Vagina (tissue), 2 donors: ENCODE measurements around the gene AP3B2.

ENCODE experiments used
- POLR2A ChIP-seq, 2 donors: fragments of 450-650 bp; IDR thresholded peaks; one replicate each; pipeline ENCODE4 v1.6.1; 2017; ENCODE audit warnings: antibody characterized with exemption in 2 of 2, mild to moderate bottlenecking in 2 of 2, moderate library complexity in 2 of 2
- POLR2AphosphoS5 ChIP-seq, 2 donors: sonication (generic); formaldehyde crosslinking; IDR thresholded peaks; one replicate each; pipeline ENCODE4 v1.9.0; 2017; ENCODE audit warnings: antibody characterized with exemption in 2 of 2, mild to moderate bottlenecking in 2 of 2, low read depth in 1 of 2; ENCODE audit not compliant: insufficient read depth in 1 of 2
- TF ChIP-seq, protein P1 (sequence below), 3 experiments: fragments of 450-650 bp in 2 of 3; fragments of 200-600 bp in 1 of 3; sonication (generic) in 1 of 3; IDR thresholded peaks; one replicate each; pipeline ENCODE4 v1.5.1; 2017 to 2019; ENCODE audit warnings: antibody characterized with exemption in 3 of 3, mild to moderate bottlenecking in 2 of 3, moderate library complexity in 2 of 3

DNA sequence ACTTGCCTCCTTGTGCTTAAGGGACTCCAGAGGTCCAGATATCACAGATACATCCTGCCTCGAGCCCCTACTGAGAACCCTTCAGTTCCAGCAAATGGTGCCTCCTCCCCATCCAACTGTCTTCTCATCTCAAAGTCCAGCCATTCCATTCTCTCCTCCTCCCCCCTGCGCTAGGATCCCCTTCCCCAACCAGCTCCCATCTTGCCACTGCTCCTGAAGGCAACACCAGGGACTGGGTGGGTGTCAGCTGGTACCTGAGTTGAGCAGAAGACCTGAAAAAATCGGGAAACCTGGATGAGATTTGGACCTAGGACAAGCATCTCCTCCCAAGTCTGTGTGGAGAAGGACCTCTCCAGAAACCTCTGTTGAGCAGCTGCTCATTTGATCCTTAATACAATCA lies 2.4 kb upstream of the AP3B2 start:
- no peak for TF ChIP-seq POLR2AphosphoS5 (IDR thresholded peaks at IDR 0.05; ENCODE audit: insufficient read depth in 1 of 2, low read depth in 1 of 2)
- TF ChIP-seq, protein P1, sequence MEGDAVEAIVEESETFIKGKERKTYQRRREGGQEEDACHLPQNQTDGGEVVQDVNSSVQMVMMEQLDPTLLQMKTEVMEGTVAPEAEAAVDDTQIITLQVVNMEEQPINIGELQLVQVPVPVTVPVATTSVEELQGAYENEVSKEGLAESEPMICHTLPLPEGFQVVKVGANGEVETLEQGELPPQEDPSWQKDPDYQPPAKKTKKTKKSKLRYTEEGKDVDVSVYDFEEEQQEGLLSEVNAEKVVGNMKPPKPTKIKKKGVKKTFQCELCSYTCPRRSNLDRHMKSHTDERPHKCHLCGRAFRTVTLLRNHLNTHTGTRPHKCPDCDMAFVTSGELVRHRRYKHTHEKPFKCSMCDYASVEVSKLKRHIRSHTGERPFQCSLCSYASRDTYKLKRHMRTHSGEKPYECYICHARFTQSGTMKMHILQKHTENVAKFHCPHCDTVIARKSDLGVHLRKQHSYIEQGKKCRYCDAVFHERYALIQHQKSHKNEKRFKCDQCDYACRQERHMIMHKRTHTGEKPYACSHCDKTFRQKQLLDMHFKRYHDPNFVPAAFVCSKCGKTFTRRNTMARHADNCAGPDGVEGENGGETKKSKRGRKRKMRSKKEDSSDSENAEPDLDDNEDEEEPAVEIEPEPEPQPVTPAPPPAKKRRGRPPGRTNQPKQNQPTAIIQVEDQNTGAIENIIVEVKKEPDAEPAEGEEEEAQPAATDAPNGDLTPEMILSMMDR (IDR thresholded peaks at IDR 0.05): no peak
- no peak for TF ChIP-seq POLR2A (IDR thresholded peaks at IDR 0.05)
